ENCODE results near the gene ARL3.

DNA sequence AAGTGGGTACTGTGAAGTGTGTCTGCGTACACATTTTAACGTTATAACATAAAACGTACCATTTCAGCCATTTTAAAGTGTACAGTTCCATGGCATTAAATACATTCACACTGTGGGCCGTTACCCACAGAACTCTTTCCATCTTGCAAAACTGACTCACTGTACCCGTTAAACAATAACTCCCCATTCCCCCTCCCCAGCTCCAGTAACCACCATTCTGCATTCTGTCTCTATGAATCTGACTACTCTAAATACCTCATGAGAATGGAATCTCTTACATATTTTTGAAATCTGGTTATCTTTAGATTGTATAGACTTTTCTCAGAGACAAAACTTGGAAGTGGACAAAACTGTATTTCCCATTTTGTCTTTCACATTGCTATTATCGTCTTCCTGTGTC is 9.3 kb downstream of the ARL3 start:
- TF ChIP-seq POU2F2 (IDR thresholded peaks at IDR 0.05; ENCODE audit: low read depth, low read length) (no peak), TAF1 (IDR thresholded peaks at IDR 0.05; ENCODE audit: low read depth, low read length) (no peak), POLR2A (IDR thresholded peaks at IDR 0.05; ENCODE audit: low read depth, low read length) (no peak), POLR2AphosphoS5 (IDR thresholded peaks at IDR 0.05; ENCODE audit: low read depth, low read length) (no peak)
